Measurements from ENCODE around the gene GRB10. TPM values are rescaled to one million over a fixed set of nuclear protein-coding genes. Genes with fewer than 3 reads are reported as not detected.
A peak's percentile ranks its signal among the peaks of the same experiment; 100 is the strongest.

GRB10 gene
- total RNA-seq, 1 donor from 2014 or later, result 58.6 TPM

GRCh38 chr7:50707236-50708006, 75.3 kb downstream of the GRB10 start:
- H3K9me3 ChIP-seq, result no peaks in the 10 kb centered on the region
- peaks cover 8% of the 10 kb centered on the region for H3K36me3 ChIP-seq
- no peak for TF ChIP-seq CTCF (IDR thresholded peaks at IDR 0.05)
- no peaks in the 10 kb centered on the region for H3K27me3 ChIP-seq
- no peak for ATAC-seq
- no peak for DNase-seq
- no peak overlapping the region for H3K4me3 ChIP-seq
- intact Hi-C loops (cut with DNase I), result no loop called here
- peaks cover 23% of the 10 kb centered on the region for H3K4me1 ChIP-seq
- no peak overlapping the region for H3K27ac ChIP-seq

- Histone ChIP-seq H3K4me3 (no peak overlapping the region), H3K27ac (no peak overlapping the region), H3K4me1 (peaks cover 22% of the 10 kb centered on the region), H3K27me3 (no peaks in the 10 kb centered on the region), H3K36me3 (peaks cover 8% of the 10 kb centered on the region), H3K9me3 (no peaks in the 10 kb centered on the region)
- intact Hi-C loops (cut with DNase I), result no loop called here
- no peak for DNase-seq
- ATAC-seq, result peak; percentile 55
- no peak for TF ChIP-seq CTCF (IDR thresholded peaks at IDR 0.05)
These were observed 76.2 kb downstream of the GRB10 start for GRCh38 chr7:50706469-50706937.

GRCh38 chr7:50704844-50705243, 77.9 kb downstream of the GRB10 start:
- ATAC-seq (no peak), DNase-seq (no peak)
- no peak for TF ChIP-seq CTCF (IDR thresholded peaks at IDR 0.05)
- Histone ChIP-seq H3K27me3 (no peaks in the 10 kb centered on the region), H3K27ac (no peak overlapping the region), H3K9me3 (no peaks in the 10 kb centered on the region), H3K4me1 (peaks cover 18% of the 10 kb centered on the region), H3K36me3 (peaks cover 8% of the 10 kb centered on the region), H3K4me3 (no peak overlapping the region)
- intact Hi-C loops (cut with DNase I), result no loop called here

- H3K9me3 ChIP-seq, result no peaks in the 10 kb centered on the region
- no peak overlapping the region for H3K27ac ChIP-seq
- H3K27me3 ChIP-seq, result no peaks in the 10 kb centered on the region
- ATAC-seq, result no peak
- intact Hi-C loops (cut with DNase I), result no loop called here
- H3K4me3 ChIP-seq, result no peak overlapping the region
- TF ChIP-seq CTCF (IDR thresholded peaks at IDR 0.05), result no peak
- peaks cover 8% of the 10 kb centered on the region for H3K36me3 ChIP-seq
- peaks cover 18% of the 10 kb centered on the region for H3K4me1 ChIP-seq
- no peak for DNase-seq
These were observed 79.0 kb downstream of the GRB10 start for GRCh38 chr7:50703654-50704053.

- DNase-seq, result no peak
- Histone ChIP-seq H3K27ac (no peak overlapping the region), H3K4me1 (no peaks in the 10 kb centered on the region), H3K36me3 (peaks cover 8% of the 10 kb centered on the region), H3K4me3 (no peak overlapping the region), H3K27me3 (no peaks in the 10 kb centered on the region), H3K9me3 (no peaks in the 10 kb centered on the region)
- TF ChIP-seq CTCF (IDR thresholded peaks at IDR 0.05), result no peak
- intact Hi-C loops (cut with DNase I), result no loop called here
- ATAC-seq, result no peak
These were observed 83.6 kb downstream of the GRB10 start for GRCh38 chr7:50699143-50699542.

All from upper lobe of right lung (tissue), 1 donor.